A549 (cell line): Measurements from ENCODE around the gene OGFRL1. TPM values are rescaled to one million over a fixed set of nuclear protein-coding genes. Genes with fewer than 3 reads are reported as not detected.

Experiments used
- ATAC-seq, 2 experiments: fragments of 200-7000 bp in 1 of 2; fragments of >200 bp in 1 of 2; cut with Nextera tagmentation in 1 of 2; cut with Tn5 transposase in 1 of 2; 3 replicates each; pipeline versions ENCODE4 v1.8.0 to v1.9.1; 2018 to 2020; ENCODE audit warnings: mild to moderate bottlenecking in 1 of 2, moderate library complexity in 1 of 2
- CTCF ChIA-PET: fragments of 300-600 bp; sonication (Branson Sonifier 250); formaldehyde crosslinking; extraction: SDS; loops from one replicate; lab custom pipeline; 2021; ENCODE audit warnings: antibody characterized with exemption, inconsistent platforms; lab: Yijun Ruan, JAX
- POLR2A ChIA-PET: fragments of 350-600 bp; formaldehyde crosslinking; extraction: SDS; loops from one replicate; lab custom pipeline; 2021; ENCODE audit warnings: antibody characterized with exemption, inconsistent platforms; lab: Yijun Ruan, JAX
- DNase-seq, 2 experiments: peaks; one replicate each; pipeline versions ENCODE4 v3.0.0 to v3.0.0-alpha.2; 2011 to 2016; ENCODE audit warnings: low read depth in 1 of 2, low spot score in 1 of 2
- FAIRE-seq: peaks from 2 replicates; lab custom pipeline; 2011; peaks lifted over from hg19 to GRCh38; lab: Jason Lieb, UNC
- H3K27ac ChIP-seq, 2 experiments: fragments of >200 bp; sonication (Bioruptor Twin); formaldehyde crosslinking; 3 replicates each; pipeline ENCODE4 v1.5.1; 2016 to 2017
- H3K4me1 ChIP-seq: fragments of >200 bp; sonication (Bioruptor Twin); formaldehyde crosslinking; 3 replicates; pipeline ENCODE4 v1.6.1; 2016
- H3K4me2 ChIP-seq: fragments of >200 bp; sonication (Bioruptor Twin); formaldehyde crosslinking; 3 replicates; pipeline ENCODE4 v1.6.1; 2016
- H3K4me3 ChIP-seq: fragments of >200 bp; sonication (Bioruptor Twin); formaldehyde crosslinking; 3 replicates; pipeline ENCODE4 v1.5.1; 2016
- H3K9me3 ChIP-seq: fragments of >200 bp; sonication (Bioruptor Twin); formaldehyde crosslinking; 3 replicates; pipeline ENCODE4 v1.6.1; 2016
- ATOH8 ChIP-seq: fragments of 250-450 bp; sonication (Bioruptor Pico); IDR thresholded peaks from 2 replicates; pipeline ENCODE4 v1.5.0; 2020; ENCODE audit warnings: low read depth, mild to moderate bottlenecking, moderate library complexity
- BCL3 ChIP-seq: fragments of >200 bp; sonication (Bioruptor Twin); formaldehyde crosslinking; IDR thresholded peaks from 3 replicates; pipeline ENCODE4 v1.6.1; 2016
- CBX8 ChIP-seq: fragments of 200-600 bp; sonication (generic); IDR thresholded peaks from 2 replicates; pipeline ENCODE4 v1.6.1; 2016
- CHD2 ChIP-seq: fragments of 150-350 bp; IDR thresholded peaks from 2 replicates; pipeline ENCODE4 v1.6.1; 2014; ENCODE audit warnings: low read length; ENCODE audit not compliant: partially characterized antibody
- CTCF ChIP-seq: fragments of >200 bp; sonication (Bioruptor Twin); formaldehyde crosslinking; IDR thresholded peaks from 3 replicates; pipeline ENCODE4 v1.5.1; 2016
- E2F6 ChIP-seq: IDR thresholded peaks from 2 replicates; pipeline ENCODE4 v1.6.1; 2012; ENCODE audit warnings: low read depth, borderline replicate concordance
- EHMT2 ChIP-seq: fragments of 200-600 bp; sonication (generic); IDR thresholded peaks from 2 replicates; pipeline ENCODE4 v1.6.1; 2016; ENCODE audit warnings: antibody characterized with exemption, low read depth, mild to moderate bottlenecking, moderate library complexity
- ELK1 ChIP-seq: fragments of 150-350 bp; IDR thresholded peaks from 2 replicates; pipeline ENCODE4 v1.6.1; 2014; ENCODE audit warnings: low read depth, mild to moderate bottlenecking, low read length
- EP300 ChIP-seq, 2 experiments: fragments of >200 bp; sonication (Bioruptor Twin); formaldehyde crosslinking; IDR thresholded peaks; 2 replicates in 1 of 2; 3 replicates in 1 of 2; pipeline ENCODE4 v1.6.1; 2016 to 2017
- ESRRA ChIP-seq: fragments of 150-350 bp; IDR thresholded peaks from 2 replicates; pipeline ENCODE4 v1.6.1; 2014; ENCODE audit warnings: mild to moderate bottlenecking, low read length, borderline replicate concordance
- FOSB ChIP-seq: fragments of 250-450 bp; sonication (Bioruptor Pico); IDR thresholded peaks from 2 replicates; pipeline ENCODE4 v1.5.0; 2020; ENCODE audit warnings: mild to moderate bottlenecking, moderate library complexity
- HEYL ChIP-seq: fragments of 250-450 bp; sonication (Bioruptor Pico); IDR thresholded peaks from 2 replicates; pipeline ENCODE4 v1.8.0; 2021; ENCODE audit warnings: mild to moderate bottlenecking, moderate library complexity
- HOXA7 ChIP-seq: fragments of 250-450 bp; sonication (Bioruptor Pico); IDR thresholded peaks from 2 replicates; pipeline ENCODE4 v1.5.0; 2020; ENCODE audit warnings: mild to moderate bottlenecking, moderate library complexity
- HOXB13 ChIP-seq: fragments of 250-450 bp; sonication (Bioruptor Pico); IDR thresholded peaks from 2 replicates; pipeline ENCODE4 v1.5.0; 2020; ENCODE audit warnings: low read depth, mild to moderate bottlenecking, moderate library complexity
- JUN ChIP-seq, 2 experiments: fragments of >200 bp; sonication (Bioruptor Twin); formaldehyde crosslinking; IDR thresholded peaks; 2 replicates in 1 of 2; 3 replicates in 1 of 2; pipeline ENCODE4 v1.6.1; 2016 to 2017
- MAFK ChIP-seq: fragments of 450-650 bp; IDR thresholded peaks from 2 replicates; pipeline ENCODE4 v1.6.1; 2014; ENCODE audit not compliant: partially characterized antibody
- MAX ChIP-seq: IDR thresholded peaks from 2 replicates; pipeline ENCODE4 v1.6.1; 2012
- MAZ ChIP-seq: fragments of 150-350 bp; IDR thresholded peaks from 2 replicates; pipeline ENCODE4 v1.6.1; 2014; ENCODE audit warnings: antibody characterized with exemption, low read depth, low read length, borderline replicate concordance
- PHF8 ChIP-seq: fragments of 200-600 bp; sonication (generic); IDR thresholded peaks from 2 replicates; pipeline ENCODE4 v1.6.1; 2016; ENCODE audit warnings: low read depth, mild to moderate bottlenecking, antibody characterized with exemption, moderate library complexity, borderline replicate concordance
- POLR2A ChIP-seq: IDR thresholded peaks from 2 replicates; pipeline ENCODE4 v1.6.1; 2012; ENCODE audit warnings: mild to moderate bottlenecking, low read length
- RFX5 ChIP-seq: fragments of 450-650 bp; IDR thresholded peaks from 2 replicates; pipeline ENCODE4 v1.7.1; 2014; ENCODE audit warnings: antibody characterized with exemption, mild to moderate bottlenecking, moderate library complexity
- RNF2 ChIP-seq: fragments of 200-600 bp; sonication (generic); IDR thresholded peaks from 2 replicates; pipeline ENCODE4 v1.6.1; 2016; ENCODE audit warnings: low read depth, mild to moderate bottlenecking, antibody characterized with exemption, moderate library complexity, borderline replicate concordance
- SMC3 ChIP-seq: fragments of >200 bp; sonication (Bioruptor Twin); formaldehyde crosslinking; IDR thresholded peaks from 3 replicates; pipeline ENCODE4 v1.6.1; 2018; ENCODE audit warnings: inconsistent platforms
- SREBF2 ChIP-seq: fragments of 450-650 bp; IDR thresholded peaks from 2 replicates; pipeline ENCODE4 v1.6.1; 2014; ENCODE audit warnings: mild to moderate bottlenecking, moderate library complexity
- TP53 ChIP-seq: fragments of 250-450 bp; sonication (Bioruptor Pico); IDR thresholded peaks from 2 replicates; pipeline ENCODE4 v1.5.0; 2021; ENCODE audit warnings: mild to moderate bottlenecking, moderate library complexity
- USF2 ChIP-seq: fragments of 450-650 bp; IDR thresholded peaks from 2 replicates; pipeline ENCODE4 v1.6.1; 2014; ENCODE audit warnings: antibody characterized with exemption
- ZC3H11A ChIP-seq: fragments of 450-650 bp; IDR thresholded peaks from 2 replicates; pipeline ENCODE4 v1.6.1; 2014; ENCODE audit warnings: antibody characterized with exemption, mild to moderate bottlenecking
- ZFP36 ChIP-seq: fragments of 450-650 bp; IDR thresholded peaks from 2 replicates; pipeline ENCODE4 v1.6.1; 2014; ENCODE audit warnings: borderline replicate concordance; ENCODE audit not compliant: partially characterized antibody
- WGBS: methylation state at CpG from one replicate; pipeline ENCODE4 v1.1.6; 2017; ENCODE audit errors: missing lambda C conversion rate; 5-methylcytosine and 5-hydroxymethylcytosine counted together
- polyA minus RNA-seq: library from RNA; depleted of rRNA, polyadenylated mRNA; stranded (reverse); fragments of >200 nt; gene quantifications from 2 replicates; pipeline ENCODE4 v1.2.3, GENCODE V29; 2011; rRNA and poly(A)+ RNA removed
- polyA plus RNA-seq, 4 experiments: library from polyadenylated mRNA; depleted of rRNA in 3 of 4; stranded (reverse); fragments of >200 nt; fragmentation: RNase III in 1 of 4; extraction: RNeasy Plus Mini Kit Qiagen cat#74134 plus additional on column Dnase treatment in 1 of 4; gene quantifications; 2 replicates in 3 of 4; 3 replicates in 1 of 4; pipeline ENCODE4 v1.2.3, GENCODE V29; 2011 to 2017

Gene OGFRL1
- polyA plus RNA-seq (2011; rRNA removed) = 9.0 and 15.2 TPM in 2 replicates
- 2.0 and 2.5 TPM in 2 replicates for polyA plus RNA-seq (2012; cell fraction: cytosol; rRNA removed)
- polyA plus RNA-seq (2012; cell fraction: nucleus; rRNA removed) = 0.78 and 1.6 TPM in 2 replicates
- 8.0 to 8.4 TPM (median 8.1 TPM) in 3 replicates for polyA plus RNA-seq (2017; fragmentation: RNase III; extraction: RNeasy Plus Mini Kit Qiagen cat#74134 plus additional on column Dnase treatment)
- 5.2 and 5.8 TPM in 2 replicates for polyA minus RNA-seq

- POLR2A ChIA-PET = interaction anchor here (0.6 to 1.9 kb wide), 5 partner anchors 26 to 156 kb away, joined by 3 to 7 read pairs (median 3); no protein-coding TSS in a partner anchor
- peak; percentile 95 to 97 for ATAC-seq
- 0% methylated on average over 2 of the region's 79 CpGs for WGBS
Observed at GRCh38 chr6:71288228-71289038, at the start of gene OGFRL1. Gene OGFRL1, plus strand, starts transcription at chr6:71288811. Its CDS starts 126 bp downstream, at chr6:71288937.

More at GRCh38 chr6:71288228-71289038, at the start of gene OGFRL1:
- peak within 1 kb of the TSS; percentile 90 to 98 for H3K27ac ChIP-seq
- CTCF ChIA-PET = interaction anchor here (0.6 to 1.6 kb wide), 9 partner anchors 12 to 705 kb away, joined by 3 to 12 read pairs (median 3); no protein-coding TSS in a partner anchor
- H3K4me1 ChIP-seq = peaks cover 38% of the 10 kb centered on the region
- H3K9me3 ChIP-seq = no peaks in the 10 kb centered on the region
- no peak for FAIRE-seq
- DNase-seq = peak; percentile 57
- H3K4me3 ChIP-seq = peak within 1 kb of the TSS; percentile 90
- peak within 1 kb of the TSS; percentile 93 for H3K4me2 ChIP-seq
- TF ChIP-seq ZFP36 (no peak), SREBF2 (no peak), ATOH8 (no peak), CTCF (0 out of 3 replicates have a peak, but pooled peaks have one; percentile 5), RFX5 (no peak), USF2 (no peak), MAZ (no peak), BCL3 (peak; percentile 79; the same call in 1 of the 3 replicates), FOSB (CRISPR knock-in tag) (no peak), RNF2 (no peak), MAX (peak; percentile 53; the same call in 1 of the 2 replicates), JUN (IDR thresholded peaks at IDR 0.05) (peak in 1 of 2 experiments; percentile 62; a peak in 3 of 5 replicates), HOXB13 (no peak), POLR2A (peak; percentile 90), EHMT2 (no peak), EP300 (IDR thresholded peaks at IDR 0.05) (no peak), CHD2 (no peak), ELK1 (no peak), E2F6 (peak; percentile 34; the same call in 1 of the 2 replicates), SMC3 (peak; percentile 21; the same call in 1 of the 3 replicates), CBX8 (no peak), HEYL (CRISPR knock-in tag) (no peak), TP53 (no peak), ESRRA (no peak), ZC3H11A (no peak), HOXA7 (CRISPR knock-in tag) (no peak), MAFK (no peak), PHF8 (peak; percentile 44; the same call in 1 of the 2 replicates)
